GM20431 (cell line): Measurements from ENCODE around the gene PAK1.

Experiments
- in situ Hi-C: fragments of 300-500 bp; cut with MseI, MboI; formaldehyde crosslinking; loops from one replicate; pipeline ENCODE4 v1.15.0; 2020; ENCODE audit warnings: low sequenced_read_pairs; ENCODE audit not compliant: unreplicated experiment

The PAK1 gene

GRCh38 chr11:77475206-77475605, 1.3 kb upstream of the PAK1 start:
- in situ Hi-C loops = no loop called here

GRCh38 chr11:77474684-77475060, 778 bp upstream of the PAK1 start:
- in situ Hi-C loops = no loop called here

GRCh38 chr11:77472991-77473800, 698 bp downstream of the PAK1 start:
- in situ Hi-C loops = no loop called here

DNA sequence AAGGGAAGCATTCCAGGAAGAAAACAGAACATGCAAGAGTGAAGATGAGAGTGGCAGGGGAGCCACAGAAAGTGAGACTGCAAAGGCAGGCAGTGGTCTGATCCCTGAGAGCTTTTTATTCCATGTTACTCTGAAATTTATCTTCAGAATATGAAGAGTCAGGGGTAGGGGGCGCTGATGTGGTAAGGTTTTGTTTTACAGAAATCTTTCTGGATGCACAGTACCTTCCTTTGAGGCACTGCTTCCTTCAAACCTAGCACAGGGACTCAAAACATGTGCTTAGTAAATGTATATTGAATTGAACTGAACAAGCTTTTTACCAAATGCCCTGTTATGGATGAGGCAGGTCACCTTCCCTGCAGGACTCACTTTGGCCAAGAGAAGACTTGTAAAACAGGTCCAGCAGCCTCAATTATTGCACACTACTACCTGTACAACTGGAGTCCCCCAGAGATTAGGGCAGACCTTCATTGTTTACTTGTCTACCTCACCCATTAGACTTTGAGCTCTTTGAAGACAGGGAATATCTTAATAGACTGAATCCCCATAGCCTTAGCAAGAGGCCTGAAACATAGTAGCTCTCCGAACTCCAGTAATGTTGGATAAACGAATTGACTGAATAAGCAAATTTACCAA, 2.2 kb downstream of the PAK1 start:
- in situ Hi-C loops = no loop called here

DNA sequence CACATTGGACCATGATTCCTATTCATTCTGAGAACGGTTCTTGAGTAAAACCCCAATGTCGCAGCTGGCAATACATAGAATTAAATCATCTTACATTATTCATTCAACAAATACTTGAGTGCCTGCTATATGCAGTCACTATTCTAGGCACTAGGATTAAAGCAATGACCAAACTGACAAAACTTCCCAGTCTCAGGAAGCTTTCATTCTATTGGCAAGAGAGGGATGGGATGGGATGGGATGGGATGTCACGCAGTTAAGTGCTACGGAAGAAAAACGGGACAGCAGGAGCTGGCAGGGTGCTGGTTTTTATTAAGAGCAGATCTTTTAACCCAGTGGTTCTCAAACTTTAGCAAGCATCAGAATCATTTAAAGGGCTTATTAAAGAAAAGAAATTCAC, 2.9 kb downstream of the PAK1 start:
- in situ Hi-C loops = no loop called here

GRCh38 chr11:77470504-77470903, 3.4 kb downstream of the PAK1 start:
- in situ Hi-C loops = no loop called here

DNA sequence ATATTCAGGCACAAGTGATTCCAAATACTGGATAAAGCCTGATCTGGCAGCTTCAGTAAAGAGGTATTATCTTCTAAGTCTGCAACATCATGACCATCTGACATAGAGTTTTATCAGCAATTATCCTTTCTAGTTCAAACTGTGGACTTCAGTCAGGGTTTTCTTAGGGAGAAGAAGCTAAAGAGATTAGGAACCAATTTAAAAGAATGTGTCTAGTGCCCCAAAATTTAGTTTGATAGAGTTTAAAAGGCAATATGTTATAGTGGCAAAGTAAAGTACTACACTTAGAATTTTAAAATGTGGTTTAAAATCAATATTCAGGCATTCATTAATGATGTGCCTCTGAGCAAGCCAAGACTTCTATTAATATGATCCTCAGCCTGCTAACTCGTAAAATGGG, 5.4 kb downstream of the PAK1 start:
- in situ Hi-C loops = no loop called here

- in situ Hi-C loops = no loop called here
These were observed 5.9 kb downstream of the PAK1 start for GRCh38 chr11:77467993-77468392.

- in situ Hi-C loops = no loop called here
These were observed 6.7 kb downstream of the PAK1 start for GRCh38 chr11:77467233-77467632.

- in situ Hi-C loops = no loop called here
These were observed 16.6 kb downstream of the PAK1 start for GRCh38 chr11:77457340-77457739.

DNA sequence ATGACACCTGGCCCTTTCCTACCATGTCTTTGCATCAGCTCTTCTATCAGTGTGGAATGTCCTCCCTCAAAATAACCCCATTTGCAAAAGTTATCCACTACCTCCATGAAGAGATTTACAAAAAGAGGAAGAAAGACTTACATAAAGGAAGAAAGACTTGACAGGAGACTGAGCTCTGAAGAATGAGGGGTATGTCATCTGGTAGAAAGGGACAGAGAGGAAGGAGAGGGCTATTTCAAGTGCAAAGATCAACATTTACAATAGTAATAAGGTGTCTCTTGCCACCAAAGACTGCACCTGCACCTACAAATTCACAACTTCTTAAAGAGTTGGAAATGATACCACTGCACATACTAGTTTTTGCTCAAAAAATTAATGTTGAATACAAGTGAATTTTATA, 18.2 kb downstream of the PAK1 start:
- in situ Hi-C loops = no loop called here

DNA sequence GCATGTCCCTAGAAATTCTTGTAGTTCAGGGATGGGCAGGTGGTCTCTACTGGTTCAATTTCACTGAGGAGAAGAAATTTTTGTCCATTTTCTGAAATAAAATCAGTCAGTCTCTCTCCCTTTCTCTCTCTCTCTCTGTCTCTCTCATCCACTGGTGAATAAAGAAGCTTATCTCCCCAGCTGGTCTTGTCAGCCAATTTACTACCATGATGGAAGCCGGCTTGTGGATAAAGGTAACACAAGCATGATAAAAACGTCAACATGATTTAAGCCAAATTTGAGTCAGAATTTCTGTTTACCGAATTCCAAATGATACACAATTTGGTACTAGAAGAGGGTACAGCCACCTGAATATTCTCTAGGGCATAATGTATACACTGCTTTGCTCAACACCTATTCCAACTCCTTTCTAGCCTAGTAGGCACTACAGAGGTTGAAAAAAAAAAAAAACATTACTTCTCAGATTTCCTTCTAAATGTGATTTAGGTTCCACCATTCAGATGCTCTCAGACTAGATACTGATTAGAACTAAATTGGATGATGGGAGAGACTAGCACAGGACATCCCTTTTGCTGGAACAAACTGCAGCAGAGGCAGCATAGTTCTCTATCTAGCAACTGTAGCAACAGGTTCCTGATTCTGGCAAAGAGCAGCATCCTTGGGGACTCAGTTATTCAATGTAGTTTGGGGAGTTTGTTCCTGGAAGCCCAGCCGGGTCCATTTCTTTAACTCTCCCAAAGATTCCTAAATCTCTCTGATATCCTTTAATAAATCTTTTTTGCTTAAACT, 18.8 kb downstream of the PAK1 start:
- in situ Hi-C loops = no loop called here

DNA sequence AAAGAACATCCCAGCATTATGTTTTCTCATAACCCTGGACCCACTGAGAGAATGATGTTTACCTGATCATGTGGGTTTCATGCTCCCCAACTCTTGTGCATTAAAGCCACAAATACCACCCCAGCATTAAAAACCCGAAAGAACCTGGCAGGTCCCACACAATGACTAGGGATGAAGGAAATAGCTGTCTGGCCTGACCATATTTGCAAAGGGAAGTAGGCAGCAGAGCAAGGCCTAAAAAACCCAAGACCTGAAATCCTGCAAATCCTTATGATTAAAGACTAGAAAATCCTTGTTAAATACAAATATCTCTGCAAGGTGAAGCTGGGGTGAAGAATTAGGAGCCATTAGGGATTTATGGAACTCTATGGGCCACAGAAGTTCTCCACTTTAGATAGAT, 23.7 kb downstream of the PAK1 start:
- in situ Hi-C loops = no loop called here

- in situ Hi-C loops = no loop called here
These were observed 24.1 kb downstream of the PAK1 start for GRCh38 chr11:77449784-77450183.

- in situ Hi-C loops = no loop called here
These were observed 24.8 kb downstream of the PAK1 start for GRCh38 chr11:77449060-77449521.

DNA sequence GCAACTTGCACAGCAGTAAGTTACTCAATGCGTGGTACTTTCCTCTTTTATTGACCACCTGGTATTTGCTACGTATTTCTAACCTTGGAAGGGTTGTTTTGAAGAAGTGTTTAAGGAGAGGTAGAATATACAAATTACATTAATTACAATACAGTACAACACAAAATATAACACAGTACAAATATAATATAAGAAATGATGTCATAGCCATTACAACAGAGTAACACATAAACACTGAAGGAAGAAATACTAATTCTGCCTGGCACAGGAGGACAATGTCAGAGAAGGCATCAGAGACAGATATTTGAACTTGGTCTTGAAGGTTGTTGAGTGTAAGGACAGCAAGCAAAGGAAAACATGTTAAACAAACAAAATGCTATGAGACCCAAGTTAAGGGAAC, 25.6 kb downstream of the PAK1 start:
- in situ Hi-C loops = no loop called here

DNA sequence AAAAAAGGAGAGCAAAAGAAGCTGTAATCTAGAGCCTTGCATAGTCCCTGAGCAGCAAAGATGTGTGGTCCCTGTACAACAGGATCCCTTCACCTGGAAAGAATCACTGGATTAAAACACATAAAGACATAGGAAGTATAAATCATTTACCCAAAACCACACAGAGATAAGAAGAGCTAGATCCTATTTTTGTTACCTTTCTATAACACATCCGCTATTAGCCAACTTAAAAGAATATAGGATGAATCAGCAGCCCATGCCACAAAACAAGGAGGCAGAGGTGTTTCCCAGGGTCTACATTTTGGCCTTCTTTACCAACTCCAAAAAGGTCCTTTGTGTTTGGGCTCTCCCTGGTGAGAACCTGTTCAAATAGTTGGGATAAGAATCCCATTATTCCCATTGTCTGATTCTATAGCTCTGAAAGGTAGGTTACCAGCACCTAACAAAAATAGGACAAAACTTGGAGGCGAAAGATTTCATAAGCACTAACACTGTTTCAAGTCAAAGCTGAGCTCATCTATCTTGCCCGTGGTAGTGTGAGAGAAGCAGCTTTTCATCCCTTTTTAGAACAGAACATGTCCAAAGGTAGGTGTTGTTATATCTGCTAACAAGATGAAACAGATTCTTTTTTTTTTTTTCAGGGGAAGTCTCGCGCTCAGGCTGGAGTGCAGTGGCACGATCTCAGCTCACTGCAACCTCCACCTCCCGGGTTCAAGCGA, 26.8 kb downstream of the PAK1 start:
- in situ Hi-C loops = no loop called here

DNA sequence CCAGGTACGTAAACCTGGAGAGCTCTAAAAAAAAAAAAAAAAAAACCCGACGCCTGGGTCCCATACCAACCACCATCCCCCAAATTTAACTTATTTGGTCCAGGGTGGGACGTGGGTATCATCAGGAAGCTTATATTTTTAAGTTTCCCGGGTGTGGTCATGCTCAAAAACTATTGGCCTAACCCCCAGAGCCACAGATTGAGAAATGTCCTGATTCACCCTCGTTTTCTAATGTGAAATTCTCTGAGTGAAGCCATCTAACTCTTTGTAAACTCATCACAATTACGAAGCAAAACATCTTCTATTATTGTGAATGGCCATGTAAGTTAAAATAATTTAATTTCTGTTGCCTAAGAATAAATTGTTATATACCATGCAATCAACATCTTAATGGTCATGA, 29.6 kb downstream of the PAK1 start:
- in situ Hi-C loops = no loop called here

GRCh38 chr11:77442394-77443053, 31.4 kb downstream of the PAK1 start:
- in situ Hi-C loops = no loop called here

GRCh38 chr11:77441426-77441825, 32.5 kb downstream of the PAK1 start:
- in situ Hi-C loops = no loop called here
